ENCODE results near the gene AGBL1. TPM values are rescaled to one million over a fixed set of nuclear protein-coding genes. Genes with fewer than 3 reads are reported as not detected.

The AGBL1 gene
- total RNA-seq, 1 donor from 2014 or later, result 0.76 TPM

GRCh38 chr15:86263230-86263629 lies 183.6 kb downstream of the AGBL1 start:
- Mint-ChIP-seq H3K27me3 (ENCODE audit: unreplicated experiment) (no peaks in the 10 kb centered on the region), H3K36me3 (ENCODE audit: unreplicated experiment) (no peaks in the 10 kb centered on the region), H3K9me3 (ENCODE audit: unreplicated experiment) (no peaks in the 10 kb centered on the region), H3K4me1 (ENCODE audit: low read depth, unreplicated experiment) (peaks cover 11% of the 10 kb centered on the region), H3K27ac (ENCODE audit: unreplicated experiment) (no peak overlapping the region), H3K4me3 (ENCODE audit: unreplicated experiment) (no peak overlapping the region)
- no peak for TF ChIP-seq CTCF (IDR thresholded peaks at IDR 0.05; ENCODE audit: partially characterized antibody, unreplicated experiment)
- no peak for DNase-seq

DNA sequence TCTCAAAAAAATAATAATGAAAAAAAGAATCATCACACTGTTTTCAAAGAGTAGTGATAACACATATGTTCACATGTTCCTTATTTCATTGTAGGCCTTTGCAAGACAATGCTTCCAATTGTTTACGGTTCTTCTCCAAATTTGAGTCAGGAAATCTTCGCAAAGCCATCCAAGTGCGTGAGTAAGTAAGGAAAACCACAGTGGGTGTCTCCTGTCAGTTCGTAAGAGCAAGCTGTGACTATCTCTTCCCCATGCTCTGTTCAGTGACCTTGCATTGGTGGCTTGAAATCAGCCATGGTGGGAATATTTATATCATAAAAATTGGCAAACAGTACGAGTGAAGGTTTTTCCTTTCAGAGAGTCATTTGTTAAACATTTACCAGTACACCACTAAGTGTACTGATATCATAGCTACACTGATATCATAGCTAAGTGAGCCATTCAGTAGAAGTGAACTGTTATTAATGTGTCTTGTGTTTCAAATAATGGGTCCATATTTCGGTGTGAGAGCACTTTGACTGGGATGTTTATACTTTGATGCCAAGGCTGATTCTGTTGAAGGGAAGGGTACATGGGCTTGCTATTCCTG lies 187.3 kb downstream of the AGBL1 start:
- no peaks in the 10 kb centered on the region for H3K36me3 Mint-ChIP-seq (ENCODE audit: unreplicated experiment)
- H3K4me1 Mint-ChIP-seq (ENCODE audit: low read depth, unreplicated experiment), result peaks cover 4% of the 10 kb centered on the region
- H3K4me3 Mint-ChIP-seq (ENCODE audit: unreplicated experiment), result no peak overlapping the region
- H3K27ac Mint-ChIP-seq (ENCODE audit: unreplicated experiment), result no peak overlapping the region
- no peaks in the 10 kb centered on the region for H3K9me3 Mint-ChIP-seq (ENCODE audit: unreplicated experiment)
- no peaks in the 10 kb centered on the region for H3K27me3 Mint-ChIP-seq (ENCODE audit: unreplicated experiment)
- DNase-seq, result no peak
- TF ChIP-seq CTCF (IDR thresholded peaks at IDR 0.05; ENCODE audit: partially characterized antibody, unreplicated experiment), result no peak

DNA sequence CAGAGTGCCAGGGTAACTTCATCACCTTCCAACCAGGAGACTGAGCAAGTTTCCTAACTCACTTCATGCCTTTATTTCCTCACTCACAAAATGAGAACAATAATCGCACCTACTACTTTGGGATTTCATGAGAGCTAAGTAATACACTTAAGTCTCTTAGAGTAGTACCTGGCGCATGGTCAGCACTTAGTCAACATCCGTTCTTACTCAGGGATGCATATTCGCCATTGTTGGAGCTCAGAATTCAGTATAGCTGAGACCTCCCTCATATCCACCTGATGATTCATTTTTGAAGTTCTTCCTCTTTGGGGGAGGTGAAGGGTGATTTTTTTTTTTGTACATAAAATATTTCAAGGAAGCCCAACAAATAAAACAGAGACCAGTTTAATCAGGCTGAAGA lies 188.2 kb downstream of the AGBL1 start:
- no peak for DNase-seq
- H3K27me3 Mint-ChIP-seq (ENCODE audit: unreplicated experiment), result no peaks in the 10 kb centered on the region
- no peak overlapping the region for H3K4me3 Mint-ChIP-seq (ENCODE audit: unreplicated experiment)
- H3K27ac Mint-ChIP-seq (ENCODE audit: unreplicated experiment), result no peak overlapping the region
- TF ChIP-seq CTCF (IDR thresholded peaks at IDR 0.05; ENCODE audit: partially characterized antibody, unreplicated experiment), result no peak
- peaks cover under 1% of the 10 kb centered on the region for H3K4me1 Mint-ChIP-seq (ENCODE audit: low read depth, unreplicated experiment)
- no peaks in the 10 kb centered on the region for H3K36me3 Mint-ChIP-seq (ENCODE audit: unreplicated experiment)
- no peaks in the 10 kb centered on the region for H3K9me3 Mint-ChIP-seq (ENCODE audit: unreplicated experiment)

GRCh38 chr15:86268558-86268957 lies 188.9 kb downstream of the AGBL1 start:
- DNase-seq, result no peak
- no peak overlapping the region for H3K4me3 Mint-ChIP-seq (ENCODE audit: unreplicated experiment)
- no peak for TF ChIP-seq CTCF (IDR thresholded peaks at IDR 0.05; ENCODE audit: partially characterized antibody, unreplicated experiment)
- H3K4me1 Mint-ChIP-seq (ENCODE audit: low read depth, unreplicated experiment), result no peaks in the 10 kb centered on the region
- H3K36me3 Mint-ChIP-seq (ENCODE audit: unreplicated experiment), result no peaks in the 10 kb centered on the region
- H3K27ac Mint-ChIP-seq (ENCODE audit: unreplicated experiment), result no peak overlapping the region
- H3K27me3 Mint-ChIP-seq (ENCODE audit: unreplicated experiment), result no peaks in the 10 kb centered on the region
- no peaks in the 10 kb centered on the region for H3K9me3 Mint-ChIP-seq (ENCODE audit: unreplicated experiment)

GRCh38 chr15:86273309-86273708 lies 193.6 kb downstream of the AGBL1 start:
- peaks cover 2% of the 10 kb centered on the region for H3K27me3 Mint-ChIP-seq (ENCODE audit: unreplicated experiment)
- no peak for TF ChIP-seq CTCF (IDR thresholded peaks at IDR 0.05; ENCODE audit: partially characterized antibody, unreplicated experiment)
- H3K36me3 Mint-ChIP-seq (ENCODE audit: unreplicated experiment), result no peaks in the 10 kb centered on the region

More at GRCh38 chr15:86273309-86273708, 193.6 kb downstream of the AGBL1 start:
- Mint-ChIP-seq H3K4me3 (ENCODE audit: unreplicated experiment) (no peak overlapping the region), H3K9me3 (ENCODE audit: unreplicated experiment) (no peaks in the 10 kb centered on the region), H3K27ac (ENCODE audit: unreplicated experiment) (no peak overlapping the region), H3K4me1 (ENCODE audit: low read depth, unreplicated experiment) (no peaks in the 10 kb centered on the region)
- no peak for DNase-seq
